Measurements from ENCODE around the gene LBX2. TPM values are rescaled to one million over a fixed set of nuclear protein-coding genes. Genes with fewer than 3 reads are reported as not detected.

Gene LBX2
- total RNA-seq, 1 experiment from 2014 or later: 9.6 TPM

DNA sequence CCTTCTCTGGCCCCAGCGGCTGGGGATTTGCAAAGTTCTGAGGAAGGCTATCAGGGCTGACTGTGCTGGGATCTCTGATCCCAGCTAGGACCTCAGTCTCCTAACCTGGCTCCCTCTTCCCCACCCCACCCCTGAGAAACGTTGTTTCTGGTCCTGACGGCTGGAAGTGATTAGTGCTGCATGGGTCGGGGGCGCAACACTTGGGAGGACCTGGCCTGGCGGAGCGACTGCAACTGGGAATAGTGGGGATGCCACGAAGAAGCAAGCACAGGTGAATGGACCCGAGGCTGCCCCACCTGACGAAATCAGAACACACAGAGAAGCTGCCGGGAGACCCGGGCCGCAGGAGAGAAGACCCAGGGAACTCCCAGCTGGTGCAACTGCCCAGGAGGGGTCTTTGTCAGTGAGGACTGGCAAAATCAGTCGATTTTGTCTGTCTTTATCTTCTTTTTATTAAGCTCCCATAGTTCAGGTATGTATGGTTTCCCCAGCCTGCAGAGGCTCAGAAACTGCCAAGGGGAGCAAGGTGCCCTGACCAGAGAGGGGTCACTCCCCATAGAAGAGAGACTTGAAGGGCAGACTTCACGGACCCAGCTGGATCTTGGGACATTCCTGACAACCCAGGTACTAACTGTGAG is 656 bp upstream of the LBX2 start:
- peak overlapping the region; percentile 81 for H3K27ac ChIP-seq (ENCODE audit: low read length)
- no peak for ATAC-seq
- no peaks in the 10 kb centered on the region for H3K27me3 ChIP-seq (ENCODE audit: control insufficient read depth, insufficient read depth, low read length)
- in situ Hi-C loops (cut with HindIII; ENCODE audit: low pct_unique_long_range_greater_than_20kb, low sequenced_read_pairs) (no loop called here), intact Hi-C loops (cut with micrococcal nuclease; ENCODE audit: unreplicated experiment) (loop anchor here (10.0 kb wide), 1 partner anchor 85 kb away; no protein-coding TSS in a partner anchor)
- TF ChIP-seq, protein P1, sequence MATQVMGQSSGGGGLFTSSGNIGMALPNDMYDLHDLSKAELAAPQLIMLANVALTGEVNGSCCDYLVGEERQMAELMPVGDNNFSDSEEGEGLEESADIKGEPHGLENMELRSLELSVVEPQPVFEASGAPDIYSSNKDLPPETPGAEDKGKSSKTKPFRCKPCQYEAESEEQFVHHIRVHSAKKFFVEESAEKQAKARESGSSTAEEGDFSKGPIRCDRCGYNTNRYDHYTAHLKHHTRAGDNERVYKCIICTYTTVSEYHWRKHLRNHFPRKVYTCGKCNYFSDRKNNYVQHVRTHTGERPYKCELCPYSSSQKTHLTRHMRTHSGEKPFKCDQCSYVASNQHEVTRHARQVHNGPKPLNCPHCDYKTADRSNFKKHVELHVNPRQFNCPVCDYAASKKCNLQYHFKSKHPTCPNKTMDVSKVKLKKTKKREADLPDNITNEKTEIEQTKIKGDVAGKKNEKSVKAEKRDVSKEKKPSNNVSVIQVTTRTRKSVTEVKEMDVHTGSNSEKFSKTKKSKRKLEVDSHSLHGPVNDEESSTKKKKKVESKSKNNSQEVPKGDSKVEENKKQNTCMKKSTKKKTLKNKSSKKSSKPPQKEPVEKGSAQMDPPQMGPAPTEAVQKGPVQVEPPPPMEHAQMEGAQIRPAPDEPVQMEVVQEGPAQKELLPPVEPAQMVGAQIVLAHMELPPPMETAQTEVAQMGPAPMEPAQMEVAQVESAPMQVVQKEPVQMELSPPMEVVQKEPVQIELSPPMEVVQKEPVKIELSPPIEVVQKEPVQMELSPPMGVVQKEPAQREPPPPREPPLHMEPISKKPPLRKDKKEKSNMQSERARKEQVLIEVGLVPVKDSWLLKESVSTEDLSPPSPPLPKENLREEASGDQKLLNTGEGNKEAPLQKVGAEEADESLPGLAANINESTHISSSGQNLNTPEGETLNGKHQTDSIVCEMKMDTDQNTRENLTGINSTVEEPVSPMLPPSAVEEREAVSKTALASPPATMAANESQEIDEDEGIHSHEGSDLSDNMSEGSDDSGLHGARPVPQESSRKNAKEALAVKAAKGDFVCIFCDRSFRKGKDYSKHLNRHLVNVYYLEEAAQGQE (IDR thresholded peaks at IDR 0.05; ENCODE audit: insufficient read depth in 1 of 2, low read depth in 2 of 2, low read length in 1 of 2): no peak
- TF ChIP-seq, protein P2, sequence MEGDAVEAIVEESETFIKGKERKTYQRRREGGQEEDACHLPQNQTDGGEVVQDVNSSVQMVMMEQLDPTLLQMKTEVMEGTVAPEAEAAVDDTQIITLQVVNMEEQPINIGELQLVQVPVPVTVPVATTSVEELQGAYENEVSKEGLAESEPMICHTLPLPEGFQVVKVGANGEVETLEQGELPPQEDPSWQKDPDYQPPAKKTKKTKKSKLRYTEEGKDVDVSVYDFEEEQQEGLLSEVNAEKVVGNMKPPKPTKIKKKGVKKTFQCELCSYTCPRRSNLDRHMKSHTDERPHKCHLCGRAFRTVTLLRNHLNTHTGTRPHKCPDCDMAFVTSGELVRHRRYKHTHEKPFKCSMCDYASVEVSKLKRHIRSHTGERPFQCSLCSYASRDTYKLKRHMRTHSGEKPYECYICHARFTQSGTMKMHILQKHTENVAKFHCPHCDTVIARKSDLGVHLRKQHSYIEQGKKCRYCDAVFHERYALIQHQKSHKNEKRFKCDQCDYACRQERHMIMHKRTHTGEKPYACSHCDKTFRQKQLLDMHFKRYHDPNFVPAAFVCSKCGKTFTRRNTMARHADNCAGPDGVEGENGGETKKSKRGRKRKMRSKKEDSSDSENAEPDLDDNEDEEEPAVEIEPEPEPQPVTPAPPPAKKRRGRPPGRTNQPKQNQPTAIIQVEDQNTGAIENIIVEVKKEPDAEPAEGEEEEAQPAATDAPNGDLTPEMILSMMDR (IDR thresholded peaks at IDR 0.05): no peak
- TF ChIP-seq SIN3A (IDR thresholded peaks at IDR 0.05; ENCODE audit: borderline replicate concordance, insufficient read depth, low read depth, low read length): no peak
- TF ChIP-seq TCF7L2 (IDR thresholded peaks at IDR 0.05; ENCODE audit: low read depth, low read length): no peak
- no peak; the same call in 1 of the 2 replicates for TF ChIP-seq POLR2AphosphoS5 (IDR thresholded peaks at IDR 0.05; ENCODE audit: low read depth, low read length)
- CTCF ChIA-PET: interaction anchor here (0.6 kb wide), 1 partner anchor 48 kb away, joined by 3 read pairs; no protein-coding TSS in a partner anchor
- peaks cover 45% of the 10 kb centered on the region for H3K4me1 ChIP-seq (ENCODE audit: control insufficient read depth, insufficient read depth, low read length)
- H3K36me3 ChIP-seq (ENCODE audit: control insufficient read depth, insufficient read depth, low read length): no peaks in the 10 kb centered on the region; the same call in 1 of the 2 replicates
- H3K4me3 ChIP-seq (ENCODE audit: low read depth in 2 of 2, low read length in 2 of 2): peak overlapping the region; percentile 43 to 65
- DNase-seq (ENCODE audit: low read depth, low spot score): no peak
- BruUV-seq (replicated peaks): no TSS peak
- H3K9me3 ChIP-seq (ENCODE audit: control insufficient read depth, insufficient read depth, low read depth, low read length): no peaks in the 10 kb centered on the region
- POLR2A ChIA-PET: interaction anchor here (0.5 to 1.5 kb wide), 3 partner anchors 11 to 42 kb away, joined by 3 to 12 read pairs (median 3); partner anchors contain the start of genes TLX2 and WBP1

DNA sequence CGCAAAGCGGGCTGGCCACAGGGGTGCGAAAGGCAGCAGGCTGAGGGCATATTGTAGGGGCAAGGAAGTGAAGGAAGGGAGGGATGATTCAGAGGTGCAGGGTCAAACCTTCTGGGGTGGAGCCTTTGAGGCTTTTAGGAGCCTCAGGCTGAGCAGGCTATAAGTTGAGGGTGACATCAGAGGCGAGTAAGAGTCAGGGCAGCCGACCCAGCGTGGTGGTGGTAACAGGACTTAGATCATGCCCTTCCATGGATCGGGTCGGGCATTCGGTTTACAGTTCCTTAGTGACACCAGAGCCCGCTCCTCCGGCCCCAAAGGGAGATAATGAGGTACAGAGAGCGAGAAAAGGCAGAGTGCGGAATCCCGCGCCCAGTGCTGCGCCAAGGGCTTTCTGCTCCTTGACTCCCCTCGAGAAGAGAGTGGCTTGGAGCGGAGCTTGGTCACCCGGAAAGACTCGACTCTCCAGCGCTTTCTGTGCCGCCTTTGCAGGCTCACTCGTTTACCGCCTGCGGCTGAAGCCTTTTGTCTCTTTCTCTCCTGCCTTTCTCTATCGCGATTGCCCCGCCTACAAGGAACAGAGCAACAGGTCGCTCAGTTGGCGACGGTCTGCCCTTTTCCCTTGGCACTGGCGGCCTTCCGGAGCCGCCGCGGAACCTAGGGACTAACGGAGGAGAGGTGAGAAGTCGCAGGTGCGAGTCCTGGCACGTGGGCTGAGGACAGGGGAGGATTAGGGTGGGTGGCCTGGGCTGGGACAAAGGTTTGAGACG is 720 bp downstream of the LBX2 start:
- Histone ChIP-seq H3K4me3 (ENCODE audit: low read depth in 2 of 2, low read length in 2 of 2) (peak overlapping the region; percentile 43 to 65), H3K4me1 (ENCODE audit: control insufficient read depth, insufficient read depth, low read length) (peaks cover 34% of the 10 kb centered on the region), H3K36me3 (ENCODE audit: control insufficient read depth, insufficient read depth, low read length) (no peaks in the 10 kb centered on the region), H3K9me3 (ENCODE audit: control insufficient read depth, insufficient read depth, low read depth, low read length) (no peaks in the 10 kb centered on the region), H3K27me3 (ENCODE audit: control insufficient read depth, insufficient read depth, low read length) (no peaks in the 10 kb centered on the region), H3K27ac (ENCODE audit: low read length) (peak overlapping the region; percentile 81)
- DNase-seq (ENCODE audit: low read depth, low spot score) (no peak), ATAC-seq (peak; percentile 17)
- no peak; the same call in 1 of the 2 replicates for TF ChIP-seq SIN3A (IDR thresholded peaks at IDR 0.05; ENCODE audit: borderline replicate concordance, insufficient read depth, low read depth, low read length)
- TF ChIP-seq TCF7L2 (IDR thresholded peaks at IDR 0.05; ENCODE audit: low read depth, low read length): no peak
- TF ChIP-seq, protein P1 (IDR thresholded peaks at IDR 0.05; ENCODE audit: insufficient read depth in 1 of 2, low read depth in 2 of 2, low read length in 1 of 2): no peak
- TF ChIP-seq, protein P2 (IDR thresholded peaks at IDR 0.05): no peak
- no peak; the same call in none of the 2 replicates for TF ChIP-seq POLR2AphosphoS5 (IDR thresholded peaks at IDR 0.05; ENCODE audit: low read depth, low read length)
- ChIA-PET CTCF (no interaction called here), POLR2A (no interaction called here)
- intact Hi-C loops (cut with micrococcal nuclease; ENCODE audit: unreplicated experiment) (no loop called here), in situ Hi-C loops (cut with HindIII; ENCODE audit: low pct_unique_long_range_greater_than_20kb, low sequenced_read_pairs) (no loop called here)
- BruUV-seq (replicated peaks): no TSS peak

All from Panc1 (cell line).